DOHH2 (cell line): ENCODE data around the gene CACNB1.

Experiments used
- EZH2phosphoT487 ChIP-seq: fragments of 200-600 bp; sonication (generic); IDR thresholded peaks from 2 replicates; pipeline ENCODE4 v1.6.1; 2017; ENCODE audit warnings: borderline replicate concordance, mild to moderate bottlenecking, antibody characterized with exemption, low read length, moderate library complexity, mixed read lengths
- TF ChIP-seq, protein P1 (sequence below): fragments of 200-600 bp; sonication (generic); IDR thresholded peaks from one replicate; pipeline ENCODE4 v1.5.1; 2014; ENCODE audit warnings: antibody characterized with exemption, mild to moderate bottlenecking, low read depth, low read length; ENCODE audit not compliant: poor library complexity, severe bottlenecking

DNA sequence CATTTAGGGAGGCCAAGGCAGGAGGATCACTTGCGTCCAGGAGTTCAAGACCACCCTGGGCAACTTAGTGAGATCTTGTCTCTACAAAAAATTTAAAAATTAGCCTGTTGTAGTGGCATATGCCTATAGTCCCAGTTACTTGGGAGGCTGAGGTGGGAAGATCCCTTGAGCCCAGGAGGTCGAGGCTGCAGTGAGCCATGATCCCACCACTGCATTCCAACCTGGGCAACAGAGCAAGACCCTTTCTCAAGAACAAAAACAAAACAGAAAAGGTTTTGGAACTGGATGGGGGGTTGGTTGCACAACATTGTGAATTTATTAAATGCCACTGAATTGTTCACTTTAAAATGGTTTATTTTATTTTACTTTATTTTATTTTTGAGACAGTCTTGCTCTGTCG is 67.3 kb downstream of the CACNB1 start:
- TF ChIP-seq, protein P1, sequence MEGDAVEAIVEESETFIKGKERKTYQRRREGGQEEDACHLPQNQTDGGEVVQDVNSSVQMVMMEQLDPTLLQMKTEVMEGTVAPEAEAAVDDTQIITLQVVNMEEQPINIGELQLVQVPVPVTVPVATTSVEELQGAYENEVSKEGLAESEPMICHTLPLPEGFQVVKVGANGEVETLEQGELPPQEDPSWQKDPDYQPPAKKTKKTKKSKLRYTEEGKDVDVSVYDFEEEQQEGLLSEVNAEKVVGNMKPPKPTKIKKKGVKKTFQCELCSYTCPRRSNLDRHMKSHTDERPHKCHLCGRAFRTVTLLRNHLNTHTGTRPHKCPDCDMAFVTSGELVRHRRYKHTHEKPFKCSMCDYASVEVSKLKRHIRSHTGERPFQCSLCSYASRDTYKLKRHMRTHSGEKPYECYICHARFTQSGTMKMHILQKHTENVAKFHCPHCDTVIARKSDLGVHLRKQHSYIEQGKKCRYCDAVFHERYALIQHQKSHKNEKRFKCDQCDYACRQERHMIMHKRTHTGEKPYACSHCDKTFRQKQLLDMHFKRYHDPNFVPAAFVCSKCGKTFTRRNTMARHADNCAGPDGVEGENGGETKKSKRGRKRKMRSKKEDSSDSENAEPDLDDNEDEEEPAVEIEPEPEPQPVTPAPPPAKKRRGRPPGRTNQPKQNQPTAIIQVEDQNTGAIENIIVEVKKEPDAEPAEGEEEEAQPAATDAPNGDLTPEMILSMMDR = no peak
- no peak for TF ChIP-seq EZH2phosphoT487
